ENCODE measurements around the gene DRP2. TPM values are rescaled to one million over a fixed set of nuclear protein-coding genes. Genes with fewer than 3 reads are reported as not detected.
"Not testable (repeated sequence)": the region's sequence is repeated elsewhere in the genome, so short reads cannot be mapped to it uniquely, and the experiment has no call there.

DRP2 gene
- total RNA-seq, 1 experiment from 2014 or later = 0.94 TPM

DNA sequence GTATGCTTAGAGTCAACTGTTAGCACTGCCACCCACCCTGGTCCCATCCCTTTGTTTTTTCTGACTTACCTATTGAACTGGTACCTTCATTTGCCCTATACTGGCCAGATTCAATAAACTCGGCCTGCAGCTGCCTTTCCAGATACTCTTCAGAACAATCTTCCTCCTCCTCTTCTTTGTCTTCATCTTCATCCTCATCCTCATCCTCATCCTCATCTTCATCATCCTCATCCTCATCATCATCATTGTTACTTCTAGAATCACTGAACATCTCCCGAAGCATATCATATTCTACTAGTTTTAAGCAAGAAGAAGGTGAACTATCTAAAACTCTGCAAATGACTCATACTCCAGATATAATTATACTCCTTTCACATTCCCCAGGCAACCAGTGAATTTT lies 56.7 kb downstream of the DRP2 start:
- Histone ChIP-seq H3K4me2 (no peak overlapping the region), H3K27ac (no peak overlapping the region), H3F3A (ENCODE audit: insufficient read depth, low read depth) (no peaks in the 10 kb centered on the region), H3K27me3 (ENCODE audit: insufficient read depth, low read depth) (no peaks in the 10 kb centered on the region), H2AFZ (no peak overlapping the region), H4K20me1 (ENCODE audit: insufficient read depth) (no peaks in the 10 kb centered on the region), H3K36me3 (ENCODE audit: low read depth) (no peaks in the 10 kb centered on the region), H3K9me2 (ENCODE audit: insufficient read depth) (no peaks in the 10 kb centered on the region), H3K4me3 (no peak overlapping the region), H3K9me3 (ENCODE audit: insufficient read depth, low read depth) (no peaks in the 10 kb centered on the region), H3K4me1 (replicated peaks; ENCODE audit: insufficient read depth) (no peaks in the 10 kb centered on the region), H3K79me2 (ENCODE audit: low read depth) (no peaks in the 10 kb centered on the region)
- intact Hi-C loops (cut with micrococcal nuclease; ENCODE audit: unreplicated experiment) = no loop called here
- DNase-seq = no peak
- TF ChIP-seq, protein P1, sequence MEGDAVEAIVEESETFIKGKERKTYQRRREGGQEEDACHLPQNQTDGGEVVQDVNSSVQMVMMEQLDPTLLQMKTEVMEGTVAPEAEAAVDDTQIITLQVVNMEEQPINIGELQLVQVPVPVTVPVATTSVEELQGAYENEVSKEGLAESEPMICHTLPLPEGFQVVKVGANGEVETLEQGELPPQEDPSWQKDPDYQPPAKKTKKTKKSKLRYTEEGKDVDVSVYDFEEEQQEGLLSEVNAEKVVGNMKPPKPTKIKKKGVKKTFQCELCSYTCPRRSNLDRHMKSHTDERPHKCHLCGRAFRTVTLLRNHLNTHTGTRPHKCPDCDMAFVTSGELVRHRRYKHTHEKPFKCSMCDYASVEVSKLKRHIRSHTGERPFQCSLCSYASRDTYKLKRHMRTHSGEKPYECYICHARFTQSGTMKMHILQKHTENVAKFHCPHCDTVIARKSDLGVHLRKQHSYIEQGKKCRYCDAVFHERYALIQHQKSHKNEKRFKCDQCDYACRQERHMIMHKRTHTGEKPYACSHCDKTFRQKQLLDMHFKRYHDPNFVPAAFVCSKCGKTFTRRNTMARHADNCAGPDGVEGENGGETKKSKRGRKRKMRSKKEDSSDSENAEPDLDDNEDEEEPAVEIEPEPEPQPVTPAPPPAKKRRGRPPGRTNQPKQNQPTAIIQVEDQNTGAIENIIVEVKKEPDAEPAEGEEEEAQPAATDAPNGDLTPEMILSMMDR (conservative IDR thresholded peaks at IDR 0.05) = no peak
- TF ChIP-seq EZH2 (IDR thresholded peaks at IDR 0.05; ENCODE audit: low read depth) = no peak
- ChIA-PET CTCF (no interaction called here), POLR2A (ENCODE audit: unreplicated experiment) (no interaction called here)
- no TSS peak for BruUV-seq (replicated peaks)

DNA sequence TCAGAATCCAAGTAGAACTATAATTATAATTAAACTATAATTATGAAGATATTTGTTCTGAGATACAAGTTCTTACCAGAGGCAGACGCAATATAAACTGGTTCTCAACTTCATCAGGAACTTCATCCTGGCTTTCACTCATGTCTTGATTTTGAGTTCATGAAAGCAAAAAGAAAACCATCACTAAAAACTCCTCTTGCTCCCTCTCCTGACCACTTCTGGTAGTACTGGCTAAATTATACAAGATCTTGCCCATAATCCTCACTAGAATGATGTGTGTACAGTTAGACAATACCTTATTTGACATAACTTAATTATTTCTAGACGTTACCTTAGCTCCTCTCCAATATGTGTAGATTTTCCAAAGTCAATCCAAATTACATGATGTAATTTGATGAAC lies 67.8 kb downstream of the DRP2 start:
- intact Hi-C loops (cut with micrococcal nuclease; ENCODE audit: unreplicated experiment) = loop anchor here (5.0 kb wide), 1 partner anchor 390 kb away; no protein-coding TSS in a partner anchor
- Histone ChIP-seq H4K20me1 (ENCODE audit: insufficient read depth) (no peaks in the 10 kb centered on the region), H3K9me3 (ENCODE audit: insufficient read depth, low read depth) (no peaks in the 10 kb centered on the region), H2AFZ (no peak overlapping the region), H3K79me2 (ENCODE audit: low read depth) (no peaks in the 10 kb centered on the region), H3K4me3 (no peak overlapping the region), H3K36me3 (ENCODE audit: low read depth) (no peaks in the 10 kb centered on the region), H3K4me1 (replicated peaks; ENCODE audit: insufficient read depth) (no peaks in the 10 kb centered on the region), H3K4me2 (no peak overlapping the region), H3K27me3 (ENCODE audit: insufficient read depth, low read depth) (no peaks in the 10 kb centered on the region), H3F3A (ENCODE audit: insufficient read depth, low read depth) (no peaks in the 10 kb centered on the region), H3K27ac (no peak overlapping the region), H3K9me2 (ENCODE audit: insufficient read depth) (no peaks in the 10 kb centered on the region)
- DNase-seq = peak in 1 of 2 experiments; percentile 4
- TF ChIP-seq, protein P1 (conservative IDR thresholded peaks at IDR 0.05) = peak; percentile 68
- no peak for TF ChIP-seq EZH2 (IDR thresholded peaks at IDR 0.05; ENCODE audit: low read depth)
- BruUV-seq (replicated peaks) = no TSS peak
- CTCF ChIA-PET = interaction anchor here (0.5 kb wide), 1 partner anchor 617 kb away, joined by 5 read pairs; no protein-coding TSS in a partner anchor
- POLR2A ChIA-PET (ENCODE audit: unreplicated experiment) = no interaction called here

DNA sequence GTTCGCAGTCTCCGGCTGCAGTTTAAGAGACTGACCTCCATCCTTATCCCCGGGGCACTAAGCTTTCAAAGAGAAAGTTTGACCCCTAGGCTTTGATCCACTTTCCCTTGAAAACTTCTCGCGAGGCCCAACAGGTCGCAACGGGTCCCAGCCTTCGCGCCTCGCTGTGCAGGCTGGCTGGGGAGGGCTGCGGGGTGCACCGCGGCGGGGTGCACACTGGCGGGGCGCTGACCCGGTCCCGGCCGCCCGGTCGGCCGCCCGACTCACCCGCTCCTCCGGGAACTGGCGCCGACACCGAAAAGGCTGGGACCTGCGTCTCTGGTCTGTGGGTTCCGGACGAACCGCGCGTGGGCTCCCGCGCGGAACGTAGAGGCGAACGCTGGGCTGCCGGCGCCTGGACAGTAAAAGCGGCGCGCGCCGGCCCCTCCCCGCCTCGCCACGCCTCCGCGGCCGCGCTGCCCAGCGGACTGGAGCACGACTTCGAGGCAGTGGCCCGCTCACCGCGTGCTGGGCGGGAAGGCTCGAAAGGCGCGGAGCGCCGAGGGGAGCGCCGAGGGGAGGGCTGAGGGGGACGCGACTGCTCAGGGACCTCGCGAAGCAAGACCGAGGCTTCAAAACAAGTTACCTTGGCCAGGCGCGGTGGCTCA lies 71.5 kb downstream of the DRP2 start, which contains the start of gene TAF7L:
Gene TAF7L (minus strand): TSS at position 378 of the 647 bp plus-strand sequence. CDS start 3,791 bp downstream, outside the sequence.
- H3K79me2 ChIP-seq (ENCODE audit: low read depth) = no peaks in the 10 kb centered on the region
- H3K9me2 ChIP-seq (ENCODE audit: insufficient read depth) = no peaks in the 10 kb centered on the region
- BruUV-seq (replicated peaks) = no TSS peak
- no peak within 1 kb of the TSS for H3K4me3 ChIP-seq
- no peaks in the 10 kb centered on the region for H3F3A ChIP-seq (ENCODE audit: insufficient read depth, low read depth)
- H3K27me3 ChIP-seq (ENCODE audit: insufficient read depth, low read depth) = no peaks in the 10 kb centered on the region
- H3K4me2 ChIP-seq = no peak within 1 kb of the TSS
- no peaks in the 10 kb centered on the region for H3K36me3 ChIP-seq (ENCODE audit: low read depth)
- no peaks in the 10 kb centered on the region for H4K20me1 ChIP-seq (ENCODE audit: insufficient read depth)
- ChIA-PET CTCF (no interaction called here), POLR2A (ENCODE audit: unreplicated experiment) (no interaction called here)
- H2AFZ ChIP-seq = no peak within 1 kb of the TSS
- H3K4me1 ChIP-seq (replicated peaks; ENCODE audit: insufficient read depth) = no peaks in the 10 kb centered on the region
- no peak for TF ChIP-seq EZH2 (IDR thresholded peaks at IDR 0.05; ENCODE audit: low read depth)
- TF ChIP-seq, protein P1 (conservative IDR thresholded peaks at IDR 0.05) = no peak
- H3K27ac ChIP-seq = no peak within 1 kb of the TSS
- no peak for DNase-seq
- intact Hi-C loops (cut with micrococcal nuclease; ENCODE audit: unreplicated experiment) = no loop called here
- H3K9me3 ChIP-seq (ENCODE audit: insufficient read depth, low read depth) = no peaks in the 10 kb centered on the region

DNA sequence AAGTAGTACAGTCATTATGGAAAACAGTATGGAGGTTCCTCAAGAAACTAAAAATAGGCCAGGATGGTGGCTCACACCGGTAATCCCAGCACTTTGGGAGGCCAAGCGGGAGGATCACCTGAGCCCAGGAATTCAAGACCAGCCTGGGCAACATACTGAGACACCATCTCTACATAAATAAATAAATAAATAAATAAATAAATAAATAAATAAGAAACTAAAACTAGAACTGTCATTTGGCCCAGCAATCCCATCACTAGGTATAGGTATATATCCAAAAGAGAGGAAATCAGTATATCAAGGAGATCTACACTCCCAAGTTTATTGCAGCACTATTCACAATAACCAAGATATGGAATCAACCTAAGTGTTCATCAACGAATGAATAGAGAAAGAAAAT lies 76.0 kb downstream of the DRP2 start:
- H3K4me2 ChIP-seq; H3K27ac ChIP-seq; H3K79me2 ChIP-seq (ENCODE audit: low read depth); H3K27me3 ChIP-seq (ENCODE audit: insufficient read depth, low read depth); H4K20me1 ChIP-seq (ENCODE audit: insufficient read depth); H3K4me3 ChIP-seq; intact Hi-C loops (cut with micrococcal nuclease; ENCODE audit: unreplicated experiment); DNase-seq; CTCF ChIA-PET; H3K9me3 ChIP-seq (ENCODE audit: insufficient read depth, low read depth); H3K4me1 ChIP-seq (replicated peaks; ENCODE audit: insufficient read depth); H3K36me3 ChIP-seq (ENCODE audit: low read depth); H2AFZ ChIP-seq; POLR2A ChIA-PET (ENCODE audit: unreplicated experiment); H3F3A ChIP-seq (ENCODE audit: insufficient read depth, low read depth); H3K9me2 ChIP-seq (ENCODE audit: insufficient read depth); BruUV-seq (replicated peaks): not testable (repeated sequence)

All from PC-9 (cell line).